Panc1 (cell line): ENCODE results near the gene IGFBP4. TPM values are rescaled to one million over a fixed set of nuclear protein-coding genes. Genes with fewer than 3 reads are reported as not detected.

Experiments
- ATAC-seq: fragments of 200-7000 bp; cut with Tn5 transposase; 2 replicates; pipeline ENCODE4 v1.9.1; 2020; ENCODE audit warnings: mild to moderate bottlenecking, moderate library complexity
- BruUV-seq: library from RNA; stranded (reverse); fragments of 400-500 nt; replicated peaks from 2 replicates; lab custom pipeline; 2021; lab: Mats Ljungman, UMichigan
- CTCF ChIA-PET: fragments of 300-600 bp; sonication (Branson Sonifier 250); formaldehyde crosslinking; loops from one replicate; lab custom pipeline; 2022; ENCODE audit warnings: antibody characterized with exemption; lab: Charles Lee
- POLR2A ChIA-PET: fragments of 300-600 bp; sonication (Branson Sonifier 250); formaldehyde crosslinking; loops from one replicate; lab custom pipeline; 2022; ENCODE audit warnings: antibody characterized with exemption; lab: Charles Lee
- DNase-seq: peaks from one replicate; pipeline ENCODE4 v3.0.0-alpha.2; 2010; ENCODE audit warnings: low read depth, low spot score
- H3K27ac ChIP-seq: 2 replicates; pipeline ENCODE4 v1.5.1; 2011; ENCODE audit warnings: mild to moderate bottlenecking, low read length, inconsistent platforms
- H3K27me3 ChIP-seq: fragments of 200-500 bp; sonication (Bioruptor generic); 2 replicates; pipeline ENCODE4 v1.6.0; 2014; ENCODE audit warnings: low read length, inconsistent platforms; ENCODE audit not compliant: control insufficient read depth, insufficient read depth
- H3K36me3 ChIP-seq: fragments of 200-500 bp; sonication (Bioruptor generic); 2 replicates; pipeline ENCODE4 v1.5.1; 2014; ENCODE audit warnings: inconsistent platforms, mild to moderate bottlenecking, low read length, moderate library complexity; ENCODE audit not compliant: control insufficient read depth, insufficient read depth
- H3K4me1 ChIP-seq: 2 replicates; pipeline ENCODE4 v1.5.1; 2011; ENCODE audit warnings: inconsistent platforms, mild to moderate bottlenecking, low read length, moderate library complexity; ENCODE audit not compliant: control insufficient read depth, insufficient read depth
- H3K4me3 ChIP-seq, 2 experiments: 2 replicates each; pipeline ENCODE4 v1.5.1; 2011 to 2012; ENCODE audit warnings: low read depth in 2 of 2, low read length in 2 of 2, mild to moderate bottlenecking in 2 of 2, inconsistent platforms in 1 of 2, moderate library complexity in 1 of 2
- H3K9me3 ChIP-seq: fragments of 200-500 bp; sonication (Bioruptor generic); 2 replicates; pipeline ENCODE4 v1.5.1; 2014; ENCODE audit warnings: low read depth, mild to moderate bottlenecking, inconsistent platforms, low read length, moderate library complexity; ENCODE audit not compliant: control insufficient read depth, insufficient read depth
- CTCF ChIP-seq: fragments of 450-650 bp; IDR thresholded peaks from 2 replicates; pipeline ENCODE4 v1.5.1; 2017; ENCODE audit warnings: mild to moderate bottlenecking
- POLR2AphosphoS5 ChIP-seq: IDR thresholded peaks from 2 replicates; pipeline ENCODE4 v1.6.1; 2012; ENCODE audit warnings: mild to moderate bottlenecking, low read depth, low read length, moderate library complexity
- REST ChIP-seq, 2 experiments: IDR thresholded peaks; 2 replicates each; pipeline ENCODE4 v1.6.1; 2011 to 2012; ENCODE audit warnings: low read depth in 2 of 2, control low read depth in 1 of 2, low read length in 1 of 2, mild to moderate bottlenecking in 1 of 2, moderate library complexity in 1 of 2; ENCODE audit not compliant: insufficient read depth in 1 of 2
- SIN3A ChIP-seq: IDR thresholded peaks from 2 replicates; pipeline ENCODE4 v1.6.1; 2012; ENCODE audit warnings: low read depth, mild to moderate bottlenecking, low read length, moderate library complexity, borderline replicate concordance; ENCODE audit not compliant: insufficient read depth
- TCF7L2 ChIP-seq: IDR thresholded peaks from 2 replicates; pipeline ENCODE4 v1.6.1; 2011; ENCODE audit warnings: mild to moderate bottlenecking, low read depth, low read length, inconsistent platforms
- in situ Hi-C: cut with HindIII; loops from 2 replicates; pipeline ENCODE4 v1.10.0; 2016; ENCODE audit warnings: low sequenced_read_pairs, low pct_unique_long_range_greater_than_20kb
- intact Hi-C: fragments of 100-400 bp; cut with micrococcal nuclease; formaldehyde crosslinking; loops from one replicate; pipeline ENCODE4 v1.10.0; 2022; ENCODE audit not compliant: unreplicated experiment
- total RNA-seq: library from RNA; stranded (reverse); gene quantifications from one replicate; pipeline ENCODE4 v1.2.1, GENCODE V29; 2021; ENCODE audit not compliant: unreplicated experiment

The IGFBP4 gene
- total RNA-seq, 1 experiment from 2014 or later = 27.1 TPM

GRCh38 chr17:40490982-40491381, 47.7 kb downstream of the IGFBP4 start:
- Histone ChIP-seq H3K36me3 (no peaks in the 10 kb centered on the region), H3K27me3 (no peaks in the 10 kb centered on the region), H3K9me3 (no peaks in the 10 kb centered on the region), H3K4me1 (peaks cover 6% of the 10 kb centered on the region), H3K4me3 (no peak overlapping the region), H3K27ac (no peak overlapping the region)
- POLR2A ChIA-PET = no interaction called here
- BruUV-seq = no TSS peak
- in situ Hi-C loops (no loop called here), intact Hi-C loops (no loop called here)
- ATAC-seq (no peak), DNase-seq (no peak)
- CTCF ChIA-PET = interaction anchor here (0.7 kb wide), 1 partner anchor 48 kb away, joined by 11 read pairs; no protein-coding TSS in a partner anchor
- TF ChIP-seq REST (IDR thresholded peaks at IDR 0.05; ENCODE audit: insufficient read depth in 1 of 2, low read depth in 2 of 2, low read length in 1 of 2) = no peak
- TF ChIP-seq TCF7L2 = no peak

GRCh38 chr17:40491486-40491885, 48.2 kb downstream of the IGFBP4 start:
- in situ Hi-C loops (no loop called here), intact Hi-C loops (no loop called here)
- no peak overlapping the region for H3K27ac ChIP-seq
- POLR2A ChIA-PET = no interaction called here
- no peaks in the 10 kb centered on the region for H3K27me3 ChIP-seq
- no peaks in the 10 kb centered on the region for H3K9me3 ChIP-seq
- no peaks in the 10 kb centered on the region for H3K36me3 ChIP-seq
- CTCF ChIA-PET = interaction anchor here (0.7 kb wide), 1 partner anchor 49 kb away, joined by 11 read pairs; no protein-coding TSS in a partner anchor
- TF ChIP-seq POLR2AphosphoS5 (no peak), SIN3A (no peak), TCF7L2 (no peak), CTCF (no peak), REST (IDR thresholded peaks at IDR 0.05; ENCODE audit: insufficient read depth in 1 of 2, low read depth in 2 of 2, low read length in 1 of 2) (no peak)
- ATAC-seq (no peak), DNase-seq (no peak)
- no TSS peak for BruUV-seq
- H3K4me1 ChIP-seq = peaks cover 6% of the 10 kb centered on the region
- H3K4me3 ChIP-seq = no peak overlapping the region
